GM19025 (cell line): ENCODE measurements around the gene PPME1.

Experiments used
- ATAC-seq: cut with Tn5 transposase; IDR thresholded peaks from one replicate; pipeline ENCODE4 v1.9.1; 2021; ENCODE audit warnings: mild to moderate bottlenecking, low read depth, moderate library complexity; ENCODE audit not compliant: unreplicated experiment

The PPME1 gene

DNA sequence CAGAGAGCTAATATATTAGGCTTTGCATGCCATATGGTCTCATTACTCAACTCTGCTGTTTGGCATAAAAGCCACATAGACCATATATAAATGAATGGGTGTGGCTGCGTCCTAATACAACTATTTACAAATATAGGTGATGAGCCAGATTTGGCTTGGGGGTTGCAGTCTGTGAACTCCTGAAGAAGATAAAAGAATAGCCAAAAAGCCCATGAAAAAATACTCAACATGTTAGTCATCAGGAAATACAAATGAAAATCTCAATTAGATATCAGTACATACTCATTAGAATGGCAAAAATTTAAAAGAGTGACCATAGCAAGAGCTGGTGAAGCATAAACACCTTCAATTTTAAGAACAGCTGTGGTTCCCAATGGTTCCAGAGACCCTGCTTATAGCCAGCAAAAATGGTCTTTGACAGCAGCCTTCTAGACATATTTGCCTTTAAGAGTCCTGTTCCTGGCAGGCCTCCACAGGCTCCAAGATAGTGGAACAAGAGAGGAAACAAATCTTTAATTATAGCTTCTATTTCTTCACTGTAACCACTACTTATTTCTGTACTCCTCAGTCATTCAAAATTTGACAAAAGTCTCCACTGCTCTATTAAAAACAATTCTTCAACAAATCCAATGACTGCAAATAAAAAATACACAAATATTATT, 16.3 kb upstream of the PPME1 start:
- no peak for ATAC-seq

DNA sequence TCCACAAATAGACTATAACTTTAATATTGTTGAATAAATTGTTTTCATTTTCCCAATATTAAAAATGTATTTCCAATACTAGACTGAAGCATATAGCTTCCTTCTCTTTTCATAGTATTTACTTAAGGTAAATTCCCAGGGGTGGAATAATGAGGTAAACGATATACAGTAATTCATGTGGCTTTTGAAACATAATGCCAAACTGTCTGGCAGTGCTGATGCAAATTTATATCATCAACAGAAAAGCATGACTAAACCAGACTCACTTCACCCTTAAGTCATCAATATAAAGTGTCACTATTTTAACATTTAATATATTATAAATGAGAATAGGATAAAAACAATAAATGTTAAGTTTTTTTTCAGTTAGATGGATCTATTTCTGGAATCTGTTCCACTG, 13.9 kb upstream of the PPME1 start:
- ATAC-seq = no peak

DNA sequence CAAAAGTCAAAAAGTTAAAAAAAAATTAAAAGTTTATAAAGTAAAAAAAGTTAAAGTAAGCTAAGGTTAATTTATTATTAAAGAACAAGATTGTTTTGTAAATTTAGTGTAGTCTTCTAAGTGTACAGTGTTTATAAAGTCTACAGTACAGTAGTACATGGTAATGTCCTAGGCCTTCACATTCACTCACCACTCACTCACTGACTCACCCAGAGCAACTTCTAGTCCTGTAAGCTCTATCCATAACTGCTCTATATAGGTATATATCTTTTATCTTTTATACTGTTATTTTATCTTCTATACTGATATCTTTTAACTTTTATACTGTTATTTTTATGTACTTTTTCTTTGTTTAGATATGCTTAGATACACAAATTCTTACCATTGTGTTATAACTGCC, 11.4 kb upstream of the PPME1 start:
- no peak for ATAC-seq

DNA sequence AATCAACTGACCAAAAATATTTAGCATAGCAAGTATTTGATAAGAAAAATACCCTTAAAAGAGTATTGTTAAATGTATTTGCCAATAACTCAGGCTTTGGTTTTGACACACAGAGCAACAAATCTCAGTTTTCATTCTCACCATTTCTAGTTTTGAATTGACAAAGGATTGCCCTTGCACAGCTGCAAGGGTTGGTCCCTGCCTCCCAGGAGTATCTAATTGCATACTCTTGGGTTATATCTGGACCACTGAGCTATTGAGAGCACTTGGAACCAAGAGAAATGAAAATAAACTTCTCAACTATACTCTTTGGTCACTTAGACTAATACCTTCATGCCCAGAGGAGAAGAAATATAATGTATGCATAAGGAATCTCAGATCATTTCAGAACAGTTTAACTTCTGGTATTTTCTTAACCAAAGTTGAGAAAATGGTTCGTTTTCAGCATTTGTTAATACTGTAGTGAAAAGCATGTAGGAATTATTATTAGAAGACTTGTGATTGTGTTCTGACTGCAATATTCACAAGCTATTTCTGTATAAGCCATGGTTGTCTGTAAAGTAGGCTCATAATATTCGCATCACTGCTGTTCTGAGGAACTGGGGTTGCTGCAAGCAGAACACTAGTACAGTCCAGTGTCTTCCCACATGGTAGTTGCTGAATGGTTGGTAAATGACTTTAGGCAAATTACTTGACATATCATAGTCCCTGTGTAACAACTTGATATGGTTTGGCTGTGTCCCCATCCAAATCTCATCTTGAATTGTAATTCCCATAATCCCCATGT, 8.2 kb upstream of the PPME1 start:
- ATAC-seq = no peak

DNA sequence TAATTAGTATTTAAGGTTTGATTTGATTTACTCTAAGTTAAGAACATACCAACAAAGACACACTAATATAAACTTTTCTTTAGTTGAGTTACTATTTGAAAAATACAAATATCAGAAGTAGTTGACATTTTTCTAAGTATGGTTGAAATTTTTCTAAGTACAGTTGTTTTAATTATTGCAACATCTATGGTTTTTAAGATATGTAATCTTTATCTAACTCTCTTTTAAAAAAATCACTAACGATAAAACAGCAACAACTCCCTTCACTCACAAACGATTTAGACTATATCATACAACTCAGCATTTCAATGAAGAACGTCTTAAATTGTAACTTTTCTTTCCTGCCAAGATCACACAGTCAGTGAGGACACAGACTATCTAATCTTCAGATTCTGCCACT, 2.3 kb upstream of the PPME1 start:
- no peak for ATAC-seq

DNA sequence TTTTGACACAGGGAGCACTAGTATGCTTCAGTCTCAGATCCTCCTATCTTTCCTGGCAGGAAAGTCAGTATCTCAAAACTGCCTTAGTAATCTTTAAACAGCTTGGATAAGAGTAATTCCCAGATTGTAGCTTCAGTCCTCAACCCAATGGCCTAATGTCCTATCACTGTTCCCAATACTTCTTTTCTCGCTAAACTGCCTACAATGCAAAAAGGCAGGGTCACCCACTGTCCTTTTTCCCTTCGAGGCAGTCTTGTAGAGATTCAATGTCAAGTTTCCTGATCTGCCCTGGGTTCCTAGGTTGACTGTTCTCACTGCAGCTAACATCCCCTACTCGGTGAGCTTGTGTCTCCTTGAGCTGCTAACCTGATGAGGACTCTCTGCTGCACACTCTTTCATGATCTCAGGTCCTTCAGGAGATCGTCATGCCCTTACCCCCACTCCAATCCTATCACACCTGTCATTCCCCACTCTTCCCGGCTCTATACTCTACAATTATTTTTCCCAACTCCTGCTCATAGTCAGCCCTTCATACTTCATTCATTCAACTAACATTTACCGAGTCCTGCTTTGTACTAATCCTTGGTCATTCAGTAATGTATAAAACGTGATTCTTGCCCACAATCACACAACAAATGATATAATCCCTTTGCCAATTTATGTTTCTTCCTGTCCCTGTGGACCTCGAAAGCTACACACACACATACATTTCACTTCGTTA, 1.2 kb upstream of the PPME1 start:
- no peak for ATAC-seq

DNA sequence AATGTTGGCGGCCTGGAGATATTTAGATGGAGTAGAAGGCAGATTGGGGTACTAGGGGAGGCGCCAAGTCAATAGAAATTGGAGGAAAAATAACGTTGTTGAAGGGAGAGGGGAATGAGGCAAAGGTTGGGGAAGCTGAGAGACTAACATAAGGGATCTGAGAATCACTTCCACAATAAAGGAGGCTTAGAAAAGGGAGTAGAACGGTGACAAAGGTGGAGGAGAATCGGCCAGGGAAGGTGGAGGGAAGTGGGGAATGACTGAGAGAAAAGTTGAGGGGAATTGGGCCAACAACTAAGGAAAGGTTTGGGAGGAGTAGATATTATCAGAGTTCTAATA, 510 bp downstream of the PPME1 start:
- no peak for ATAC-seq

DNA sequence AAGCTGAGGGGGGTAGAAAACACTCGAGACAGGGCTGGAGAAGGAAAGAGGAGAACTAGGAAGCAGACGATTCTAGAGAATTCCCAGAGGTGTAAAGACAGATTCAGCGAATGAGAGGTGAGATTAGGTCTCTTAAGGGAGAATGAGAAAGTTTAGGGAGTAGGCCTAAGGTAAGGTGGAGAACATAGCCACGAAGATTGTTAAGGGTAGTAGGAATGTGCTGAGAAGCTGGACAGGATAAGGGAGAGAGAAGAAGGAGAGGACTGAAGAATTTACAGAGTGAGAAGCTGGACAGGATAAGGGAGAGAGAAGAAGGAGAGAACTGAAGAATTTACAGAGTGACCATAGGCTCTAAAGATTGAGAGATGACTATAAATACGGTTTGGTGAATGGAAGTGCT, 908 bp downstream of the PPME1 start:
- ATAC-seq = no peak

DNA sequence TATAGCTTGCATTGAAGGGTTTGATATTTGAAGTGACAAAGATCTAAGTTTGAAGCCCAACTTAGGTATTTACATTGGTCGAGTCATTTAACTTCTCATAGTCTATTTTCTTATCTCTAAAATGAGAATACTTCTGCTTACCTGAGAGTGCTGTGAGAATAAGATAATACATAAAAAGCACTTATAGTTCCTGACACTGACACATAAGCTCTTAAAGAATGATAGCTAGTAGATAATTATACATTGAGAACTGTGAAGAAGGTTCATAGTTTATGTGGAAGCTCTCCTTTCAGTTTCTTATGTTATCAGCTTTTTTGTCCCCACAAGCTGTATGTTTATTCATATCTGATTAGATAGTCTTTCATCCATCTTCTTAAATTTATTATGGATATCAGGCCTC, 4.8 kb downstream of the PPME1 start:
- no peak for ATAC-seq

DNA sequence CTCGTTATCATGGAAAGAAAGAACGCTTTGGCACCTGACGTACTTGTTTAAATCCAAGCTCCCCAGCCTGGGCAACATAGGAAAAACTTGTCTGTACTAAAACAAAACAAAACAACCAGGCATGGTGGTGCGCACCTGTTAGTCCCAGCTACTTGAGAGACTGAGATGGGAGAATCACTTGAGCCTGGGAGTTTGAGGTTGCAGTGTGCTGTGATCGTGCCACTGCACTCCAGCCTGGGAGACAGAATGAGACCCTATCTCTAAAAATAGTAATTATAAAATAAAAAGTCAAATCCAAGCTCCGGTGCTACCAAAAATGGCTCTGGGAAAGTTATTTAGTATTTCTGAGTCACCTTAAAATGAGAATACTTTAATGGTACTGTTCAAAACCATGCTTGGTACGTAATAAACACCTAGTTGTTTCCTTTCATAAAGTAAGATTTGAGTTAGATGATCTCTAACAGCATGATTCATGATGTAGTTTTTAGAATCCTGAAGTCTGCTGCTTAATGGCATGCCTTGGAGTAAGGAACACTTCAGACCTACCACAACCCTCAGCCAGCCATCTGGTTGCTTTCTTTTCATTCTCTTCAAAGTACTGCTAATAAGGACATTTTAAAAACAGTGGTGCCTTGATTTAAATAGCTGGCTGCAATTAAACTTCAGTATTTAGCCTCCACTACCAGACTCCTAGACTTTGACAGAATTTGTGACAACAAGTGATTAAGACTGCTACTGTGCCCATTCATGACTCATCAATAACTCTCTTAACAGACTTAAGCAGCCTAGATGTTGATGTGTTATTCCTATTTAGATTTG, 8.4 kb downstream of the PPME1 start:
- no peak for ATAC-seq

DNA sequence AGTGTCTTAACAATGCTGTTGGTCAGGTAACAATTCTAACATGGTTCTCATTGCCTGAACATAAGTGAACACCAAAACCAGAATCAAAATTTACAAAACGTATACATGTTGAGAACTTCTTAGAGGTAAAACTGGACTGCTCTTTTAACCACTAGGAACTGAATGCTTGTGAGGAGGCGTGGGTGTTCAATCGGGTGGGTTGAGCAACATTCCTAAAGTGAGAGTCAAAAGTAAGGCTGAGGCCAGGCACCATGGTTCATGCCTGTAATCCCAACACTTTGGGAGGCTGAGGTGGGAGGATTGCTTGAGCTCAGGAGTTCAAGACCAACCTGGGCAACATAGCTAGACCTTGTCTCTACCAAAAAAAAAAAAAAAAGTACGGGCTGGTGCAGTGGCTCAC, 11.5 kb downstream of the PPME1 start:
- ATAC-seq = no peak

DNA sequence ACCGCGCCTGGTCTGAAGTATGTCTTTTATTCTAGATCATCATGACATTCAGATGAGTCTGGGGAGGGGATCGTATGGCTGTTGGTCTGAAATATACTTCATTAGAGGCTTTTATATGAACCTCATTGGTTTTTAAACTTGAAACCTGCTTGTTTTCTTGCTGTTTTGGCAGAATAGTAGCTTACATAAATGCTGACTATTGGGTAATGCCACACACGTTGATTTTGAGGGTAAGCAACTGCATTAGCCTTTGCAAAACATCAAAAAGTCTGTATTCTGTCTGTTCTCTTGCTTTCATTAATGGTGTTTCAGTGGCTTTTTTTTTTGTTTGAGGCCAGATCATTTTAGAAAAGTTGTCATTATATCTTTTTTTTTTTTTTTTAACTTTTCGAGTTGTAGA, 14.2 kb downstream of the PPME1 start:
- ATAC-seq = no peak

DNA sequence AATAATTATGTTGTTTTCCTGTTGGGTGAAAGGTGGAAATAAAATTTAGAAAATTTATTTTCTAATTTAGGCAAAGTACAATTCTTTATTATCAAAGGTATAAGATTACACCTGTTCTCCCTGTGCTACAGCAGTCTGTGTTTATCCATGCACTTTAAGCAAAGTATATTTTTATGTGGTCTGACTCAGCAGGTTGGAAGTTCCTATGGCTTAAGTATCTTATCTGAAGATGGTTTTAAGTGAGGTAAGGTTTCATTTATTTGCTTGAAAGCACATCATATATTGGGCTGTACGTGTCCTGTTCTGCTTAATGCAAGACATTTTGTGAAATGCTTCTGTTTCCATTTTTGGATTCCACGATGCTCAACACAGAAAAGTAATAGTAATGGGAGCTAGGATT, 14.6 kb downstream of the PPME1 start:
- no peak for ATAC-seq

DNA sequence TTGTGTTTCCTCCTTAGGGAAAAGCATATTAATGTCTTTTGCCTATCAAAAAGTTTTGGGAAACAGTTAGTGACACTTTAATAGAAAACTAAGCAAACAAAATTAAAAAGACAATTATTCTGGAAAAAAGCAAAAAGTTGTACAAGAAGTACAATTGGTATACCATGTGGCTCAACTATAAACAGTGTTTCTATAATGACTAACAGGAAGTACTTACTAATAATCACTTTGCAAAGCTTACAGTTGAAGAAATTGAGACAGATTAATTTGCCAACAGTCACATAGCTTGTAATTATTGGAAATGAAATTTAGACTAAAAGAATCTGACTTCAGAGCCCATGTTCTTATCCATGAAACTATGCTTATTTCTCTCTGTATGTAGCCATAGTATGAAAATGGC, 24.7 kb downstream of the PPME1 start:
- no peak for ATAC-seq

DNA sequence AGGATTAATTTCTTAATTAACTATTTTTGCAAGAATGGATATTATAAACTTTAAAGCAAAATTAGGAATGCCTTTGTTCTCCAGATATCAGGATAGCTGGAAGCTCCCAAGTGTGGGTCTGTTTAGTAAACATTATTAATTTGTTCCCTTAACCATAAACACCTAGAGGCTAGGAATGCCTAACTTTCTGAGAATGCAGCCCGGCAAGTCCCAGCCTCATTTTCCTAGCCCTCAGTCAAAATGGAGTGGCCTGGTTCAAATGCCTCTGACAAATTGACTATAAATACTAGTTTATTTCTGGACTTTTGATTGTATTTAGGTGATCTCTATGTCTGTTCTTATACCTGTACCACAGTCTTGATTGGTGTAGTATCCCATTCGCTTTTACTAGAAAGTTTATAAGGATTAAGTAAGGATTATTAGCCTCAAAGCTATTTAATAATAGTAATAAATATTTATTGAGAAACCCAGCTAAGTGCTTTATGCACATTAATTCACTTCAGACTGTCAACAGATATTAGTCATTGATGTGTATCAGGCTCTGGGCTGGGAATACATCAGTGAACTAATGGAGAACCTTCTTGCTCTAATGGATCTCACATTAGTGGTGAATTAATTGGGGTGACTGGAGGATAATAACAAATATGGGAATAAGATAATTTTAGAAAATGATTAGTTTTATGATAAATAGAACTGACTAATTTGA, 25.8 kb downstream of the PPME1 start:
- ATAC-seq = no peak

DNA sequence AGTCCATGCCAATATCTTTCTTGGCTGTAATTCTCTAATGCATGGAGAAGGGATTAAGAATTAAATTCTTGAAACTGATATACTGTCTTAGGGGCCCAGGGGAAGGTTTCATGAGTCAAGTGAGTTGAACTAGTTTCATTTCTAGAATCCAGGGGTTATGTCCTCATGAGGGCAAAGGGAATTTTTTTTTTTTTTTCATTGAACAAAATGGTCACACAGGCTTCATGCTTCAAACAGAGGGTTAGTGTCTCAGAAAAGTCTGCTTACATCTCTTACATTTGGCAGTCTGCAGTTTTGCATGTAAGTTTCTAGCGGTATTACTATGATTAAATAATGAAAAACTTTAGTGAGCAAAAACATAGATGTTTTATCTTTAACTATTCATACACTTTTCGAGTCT, 32.9 kb downstream of the PPME1 start:
- ATAC-seq = no peak

DNA sequence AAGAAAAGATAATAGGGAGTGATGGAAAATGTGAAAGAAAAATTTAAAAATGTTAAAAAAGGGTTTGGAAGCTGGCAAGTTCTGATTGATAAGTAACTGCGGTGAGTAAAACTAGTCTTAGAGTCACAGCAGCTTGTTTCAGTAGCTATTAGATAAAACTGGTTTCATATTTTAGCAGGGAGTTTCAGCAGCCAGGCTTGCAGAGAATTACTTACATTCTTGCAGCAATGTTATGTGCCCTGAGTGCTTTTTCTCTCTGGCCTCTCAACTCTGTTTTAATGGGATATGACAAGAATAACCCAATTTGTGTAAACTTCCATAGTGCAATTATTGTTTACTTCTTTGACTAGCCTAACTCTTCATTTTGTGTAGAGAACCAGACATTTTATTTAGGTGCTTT, 33.6 kb downstream of the PPME1 start:
- no peak for ATAC-seq

DNA sequence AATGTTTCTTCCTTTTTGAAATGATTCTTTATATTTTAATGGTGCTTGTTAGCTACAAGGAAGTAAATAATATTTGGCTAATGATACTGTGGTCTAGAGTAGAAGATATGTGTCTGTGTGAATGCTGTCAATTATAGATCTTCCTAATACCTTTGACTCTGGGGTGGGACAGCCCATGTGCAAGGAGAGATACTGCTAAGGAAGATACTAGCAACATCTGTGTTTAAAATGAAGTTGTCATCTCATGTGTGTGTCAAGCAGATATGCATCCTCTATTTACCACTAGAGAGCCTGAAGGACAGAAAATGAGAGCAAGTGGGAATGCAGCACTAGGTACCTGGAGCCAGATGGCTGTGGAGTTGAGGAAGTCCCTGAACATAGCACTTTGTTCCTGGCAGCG, 34.1 kb downstream of the PPME1 start:
- ATAC-seq = no peak

DNA sequence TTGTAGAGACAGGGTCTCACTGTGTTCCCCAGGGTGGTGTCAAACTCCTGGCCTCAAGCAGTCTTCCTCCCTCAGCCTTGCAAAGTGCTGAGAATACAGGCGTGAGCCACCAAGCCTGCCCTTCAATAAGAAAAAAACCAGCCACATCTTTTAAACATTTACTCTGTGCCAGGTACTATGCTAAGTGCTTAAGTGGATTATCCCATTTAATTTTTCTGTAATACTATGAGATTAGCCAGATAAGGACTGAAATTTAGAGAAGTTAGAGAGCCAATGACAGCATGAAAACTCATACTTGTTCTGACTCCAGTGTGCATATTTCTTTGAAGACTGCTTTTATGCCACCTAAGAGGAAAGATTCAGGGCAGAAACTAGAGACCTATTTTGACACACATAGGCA, 35.7 kb downstream of the PPME1 start:
- no peak for ATAC-seq

DNA sequence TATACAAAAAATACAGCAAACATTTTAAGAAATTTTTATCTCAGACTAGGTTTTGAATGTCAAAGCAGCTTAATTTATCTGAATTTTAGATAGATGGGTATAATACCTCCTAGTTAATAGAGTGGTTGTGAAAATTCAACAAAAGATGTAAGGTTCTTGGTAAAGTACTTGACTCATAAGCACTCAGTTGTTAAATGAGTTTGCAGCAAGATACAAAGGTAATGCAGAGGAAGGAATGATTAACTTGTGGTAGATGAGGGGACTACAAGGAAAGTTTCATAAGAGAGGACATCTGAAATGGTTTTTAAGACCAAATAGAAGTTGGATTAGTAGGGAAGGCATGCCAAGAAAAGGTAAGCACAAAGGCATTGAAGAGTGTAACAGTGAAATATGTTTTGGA, 37.4 kb downstream of the PPME1 start:
- ATAC-seq = no peak
